ENCODE data around the gene VASN.

VASN gene

GRCh38 chr16:4373356-4373908, 1.8 kb downstream of the VASN start:
- DNase-seq: no peak

- no peak for DNase-seq
These were observed 2.5 kb downstream of the VASN start for GRCh38 chr16:4373909-4374742.

GRCh38 chr16:4375717-4376116, 4.1 kb downstream of the VASN start:
- DNase-seq: no peak

GRCh38 chr16:4376126-4376892, 4.7 kb downstream of the VASN start:
- no peak for DNase-seq

- DNase-seq: no peak
These were observed 5.4 kb downstream of the VASN start for GRCh38 chr16:4376893-4377572.

GRCh38 chr16:4377573-4378154, 6.0 kb downstream of the VASN start:
- no peak for DNase-seq

- no peak for DNase-seq
These were observed 6.6 kb downstream of the VASN start for GRCh38 chr16:4378161-4378666.

GRCh38 chr16:4378999-4379690, 7.5 kb downstream of the VASN start:
- DNase-seq: no peak

- no peak for DNase-seq
These were observed 8.7 kb downstream of the VASN start for GRCh38 chr16:4380119-4381063.

GRCh38 chr16:4381072-4381934, 9.7 kb downstream of the VASN start:
- no peak for DNase-seq

- DNase-seq: no peak
These were observed 10.5 kb downstream of the VASN start for GRCh38 chr16:4381935-4382794.

- no peak for DNase-seq
These were observed 11.2 kb downstream of the VASN start for GRCh38 chr16:4382795-4383357.

- DNase-seq: no peak
These were observed 12.2 kb downstream of the VASN start for GRCh38 chr16:4383591-4384444.

- no peak for DNase-seq
These were observed 12.9 kb downstream of the VASN start for GRCh38 chr16:4384509-4384942.

- no peak for DNase-seq
These were observed 13.6 kb downstream of the VASN start for GRCh38 chr16:4385066-4385788.

GRCh38 chr16:4385789-4386450, 14.3 kb downstream of the VASN start:
- no peak for DNase-seq
